GM06990 (cell line): ENCODE data around the gene CELSR1.

ENCODE experiments used
- DNase-seq: peaks from one replicate; pipeline ENCODE4 v3.0.0-alpha.2; 2011; ENCODE audit not compliant: insufficient read length; ENCODE audit errors: extremely low read depth
- H3K27me3 ChIP-seq: replicated peaks from 2 replicates; pipeline ENCODE4 v1.6.0; 2011; ENCODE audit warnings: low read length; ENCODE audit not compliant: control insufficient read depth, insufficient read depth
- H3K36me3 ChIP-seq: 2 replicates; pipeline ENCODE4 v1.5.1; 2011; ENCODE audit warnings: low read length; ENCODE audit not compliant: control insufficient read depth, insufficient read depth
- H3K4me3 ChIP-seq: replicated peaks from 2 replicates; pipeline ENCODE4 v1.5.1; 2011; ENCODE audit warnings: low read depth, mild to moderate bottlenecking, control low read depth, low read length
- TF ChIP-seq, protein P1 (sequence below): IDR thresholded peaks from 2 replicates; pipeline ENCODE4 v1.5.1; 2011; ENCODE audit warnings: low read length, control low read depth, mild to moderate bottlenecking, inconsistent platforms; ENCODE audit not compliant: insufficient read depth, poor library complexity, severe bottlenecking

CELSR1 gene

GRCh38 chr22:46580940-46581537 lies 43.6 kb upstream of the CELSR1 start:
- DNase-seq, result no peak
- no peaks in the 10 kb centered on the region for H3K27me3 ChIP-seq
- TF ChIP-seq, protein P1, sequence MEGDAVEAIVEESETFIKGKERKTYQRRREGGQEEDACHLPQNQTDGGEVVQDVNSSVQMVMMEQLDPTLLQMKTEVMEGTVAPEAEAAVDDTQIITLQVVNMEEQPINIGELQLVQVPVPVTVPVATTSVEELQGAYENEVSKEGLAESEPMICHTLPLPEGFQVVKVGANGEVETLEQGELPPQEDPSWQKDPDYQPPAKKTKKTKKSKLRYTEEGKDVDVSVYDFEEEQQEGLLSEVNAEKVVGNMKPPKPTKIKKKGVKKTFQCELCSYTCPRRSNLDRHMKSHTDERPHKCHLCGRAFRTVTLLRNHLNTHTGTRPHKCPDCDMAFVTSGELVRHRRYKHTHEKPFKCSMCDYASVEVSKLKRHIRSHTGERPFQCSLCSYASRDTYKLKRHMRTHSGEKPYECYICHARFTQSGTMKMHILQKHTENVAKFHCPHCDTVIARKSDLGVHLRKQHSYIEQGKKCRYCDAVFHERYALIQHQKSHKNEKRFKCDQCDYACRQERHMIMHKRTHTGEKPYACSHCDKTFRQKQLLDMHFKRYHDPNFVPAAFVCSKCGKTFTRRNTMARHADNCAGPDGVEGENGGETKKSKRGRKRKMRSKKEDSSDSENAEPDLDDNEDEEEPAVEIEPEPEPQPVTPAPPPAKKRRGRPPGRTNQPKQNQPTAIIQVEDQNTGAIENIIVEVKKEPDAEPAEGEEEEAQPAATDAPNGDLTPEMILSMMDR, result no peak
- H3K4me3 ChIP-seq, result no peak overlapping the region
- H3K36me3 ChIP-seq, result no peaks in the 10 kb centered on the region

DNA sequence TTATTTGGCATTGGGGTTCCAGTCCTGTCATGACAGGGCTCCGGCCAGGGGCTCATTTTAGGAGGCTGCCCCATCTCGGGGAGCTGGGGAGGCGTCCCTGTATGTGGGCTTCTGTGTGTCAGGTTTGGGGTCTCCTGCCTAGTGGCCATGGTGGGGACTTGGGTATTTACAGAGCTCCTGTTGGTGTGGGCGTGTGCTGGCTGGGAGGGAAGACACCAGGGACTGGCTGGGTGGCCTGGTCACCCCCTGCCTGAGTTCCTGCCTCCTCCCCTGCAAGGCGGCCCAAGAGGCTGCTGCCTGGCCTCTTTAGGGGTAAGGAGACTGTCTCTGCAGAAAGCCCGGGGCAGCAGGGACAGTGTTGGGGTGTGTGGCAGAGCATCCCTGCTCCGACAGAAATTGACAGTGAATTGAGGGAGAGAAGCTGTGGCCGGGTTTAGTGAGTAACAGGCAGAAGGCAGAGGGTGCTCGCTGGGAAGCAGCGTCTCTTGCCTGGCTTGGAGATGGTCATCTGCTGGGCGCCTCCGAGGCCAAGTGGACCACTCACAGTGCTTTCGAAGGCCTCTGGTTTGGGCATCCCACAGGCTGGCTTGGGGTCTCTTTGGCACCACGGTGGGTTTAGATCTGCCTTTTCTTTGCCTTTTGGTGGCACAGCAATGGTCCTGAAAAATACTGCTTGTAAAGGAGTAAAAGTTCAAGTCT lies 42.5 kb upstream of the CELSR1 start:
- H3K4me3 ChIP-seq, result no peak overlapping the region
- H3K36me3 ChIP-seq, result no peaks in the 10 kb centered on the region
- DNase-seq, result no peak
- H3K27me3 ChIP-seq, result no peaks in the 10 kb centered on the region
- TF ChIP-seq, protein P1, result no peak

DNA sequence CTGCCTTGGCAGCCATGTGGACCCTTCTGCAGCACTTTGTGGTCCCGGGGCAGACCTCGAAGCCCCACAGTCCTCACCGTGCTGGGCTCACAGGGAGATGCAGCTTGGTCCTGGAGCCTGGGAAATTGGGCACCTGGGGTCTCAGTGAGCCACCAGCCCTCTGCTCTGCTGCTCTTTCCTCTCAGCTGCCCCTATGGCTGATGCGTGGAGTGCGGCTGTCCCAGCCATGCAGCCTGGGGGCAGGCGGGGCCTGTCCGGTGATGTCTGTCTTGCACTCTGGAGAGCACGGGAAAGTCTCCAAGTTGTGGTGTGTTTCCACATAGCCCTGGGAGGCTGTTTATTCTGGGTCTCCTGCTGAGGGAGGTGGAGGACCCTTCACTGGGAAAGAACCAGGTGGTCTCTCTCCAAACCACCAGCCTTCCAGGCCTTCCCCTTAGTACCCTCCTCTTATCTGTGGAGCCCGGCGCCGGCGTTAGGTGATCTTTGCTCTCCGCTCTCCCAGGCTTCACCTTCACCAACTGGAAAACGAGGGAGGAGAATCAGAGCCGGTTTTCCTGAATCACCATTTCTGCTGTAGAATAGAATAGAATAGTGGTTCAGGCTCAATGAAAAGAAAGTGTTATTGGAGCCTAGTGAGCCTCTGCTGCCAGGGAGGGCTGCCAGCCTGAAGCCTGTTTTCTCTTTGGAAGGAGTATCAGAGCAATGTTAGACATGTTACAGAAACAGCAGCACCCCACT lies 41.6 kb upstream of the CELSR1 start:
- DNase-seq, result no peak
- Histone ChIP-seq H3K4me3 (no peak overlapping the region), H3K27me3 (no peaks in the 10 kb centered on the region), H3K36me3 (no peaks in the 10 kb centered on the region)
- TF ChIP-seq, protein P1, result no peak

- DNase-seq, result no peak
- no peaks in the 10 kb centered on the region for H3K27me3 ChIP-seq
- no peaks in the 10 kb centered on the region for H3K36me3 ChIP-seq
- H3K4me3 ChIP-seq, result peak overlapping the region; percentile 69
- TF ChIP-seq, protein P1, result no peak
Observed at GRCh38 chr22:46578251-46578823, 40.9 kb upstream of the CELSR1 start.

DNA sequence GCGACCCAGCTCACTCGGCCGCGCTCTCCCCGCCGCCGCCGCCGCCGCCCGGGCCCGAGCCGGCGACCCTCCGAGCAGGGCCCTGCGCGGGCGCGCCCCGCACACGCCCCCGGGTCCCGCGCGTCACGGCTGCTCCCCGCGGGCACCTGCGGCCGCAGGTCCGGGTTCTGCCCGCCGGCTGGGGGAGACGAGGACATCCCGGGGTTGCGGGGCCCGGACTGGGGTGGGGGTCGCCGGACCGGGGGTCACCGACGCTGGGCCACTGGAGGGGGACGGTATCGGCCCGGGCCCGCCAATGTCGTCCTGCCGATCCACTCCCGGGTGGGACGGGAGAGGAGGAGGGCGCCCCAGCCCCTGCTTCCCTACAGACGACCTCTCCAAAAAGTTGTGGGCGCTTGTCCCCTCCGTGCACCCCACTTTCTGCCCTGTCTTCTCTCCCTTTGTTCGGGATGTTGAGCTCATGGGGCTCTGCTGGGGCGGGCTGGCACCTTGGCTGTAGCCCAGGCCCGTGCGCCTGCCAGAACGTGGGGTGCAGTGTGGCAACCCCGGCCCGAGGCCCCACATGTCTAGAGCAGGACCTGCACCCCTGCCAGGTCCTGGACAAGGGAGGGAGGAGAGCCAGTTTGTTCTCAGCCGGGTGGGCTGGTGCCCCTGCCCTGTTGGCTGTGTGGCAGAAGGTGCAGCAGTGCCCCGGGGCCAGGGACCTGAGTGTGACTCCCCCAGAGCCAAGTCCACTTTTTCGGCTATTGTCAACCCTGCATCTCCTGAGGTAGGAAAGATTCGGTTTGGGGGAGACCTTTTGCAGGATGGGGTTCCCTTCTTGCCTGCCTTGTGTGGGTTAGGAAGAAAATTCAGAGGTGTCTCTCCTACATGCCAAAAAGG lies 40.2 kb upstream of the CELSR1 start:
- no peak for DNase-seq
- H3K4me3 ChIP-seq, result peak overlapping the region; percentile 69
- H3K27me3 ChIP-seq, result no peaks in the 10 kb centered on the region
- no peaks in the 10 kb centered on the region for H3K36me3 ChIP-seq
- TF ChIP-seq, protein P1, result no peak
